Activated CD4-positive, alpha-beta T cell treated with anti-CD3 and anti-CD28 coated beads, Interleukin-2, amount 10 ng/mL, durations not matched to agents 24 days and 14 days (primary cell): ENCODE results near the gene CCNK. TPM values are rescaled to one million over a fixed set of nuclear protein-coding genes. Genes with fewer than 3 reads are reported as not detected.
A peak's percentile ranks its signal among the peaks of the same experiment; 100 is the strongest.

ENCODE experiments used
- DNase-seq: peaks from one replicate; pipeline ENCODE4 v3.0.0; 2022
- H3K27ac Mint-ChIP-seq: one replicate; pipeline ENCODE4 v1.8.0; 2022; ENCODE audit warnings: mild to moderate bottlenecking, mixed read lengths
- H3K27me3 Mint-ChIP-seq: one replicate; pipeline ENCODE4 v1.8.0; 2022; ENCODE audit warnings: mixed read lengths
- H3K36me3 Mint-ChIP-seq: one replicate; pipeline ENCODE4 v1.8.0; 2022; ENCODE audit warnings: low read depth, mild to moderate bottlenecking, mixed read lengths
- H3K4me1 Mint-ChIP-seq: one replicate; pipeline ENCODE4 v1.8.0; 2021; ENCODE audit warnings: mixed read lengths
- H3K4me3 Mint-ChIP-seq: one replicate; pipeline ENCODE4 v1.8.0; 2022; ENCODE audit warnings: mild to moderate bottlenecking, moderate library complexity, mixed read lengths
- H3K9me3 Mint-ChIP-seq: one replicate; pipeline ENCODE4 v1.8.0; 2021; ENCODE audit warnings: mixed read lengths
- intact Hi-C: fragments of 100-400 bp; cut with micrococcal nuclease; formaldehyde crosslinking; loops from one replicate; pipeline ENCODE4 v1.15.1; 2023
- total RNA-seq: library from RNA; stranded (reverse); gene quantifications from 2 replicates; pipeline ENCODE4 v1.2.3, GENCODE V29; 2022

The CCNK gene
- total RNA-seq, 1 donor from 2014 or later: 79.5 TPM

DNA sequence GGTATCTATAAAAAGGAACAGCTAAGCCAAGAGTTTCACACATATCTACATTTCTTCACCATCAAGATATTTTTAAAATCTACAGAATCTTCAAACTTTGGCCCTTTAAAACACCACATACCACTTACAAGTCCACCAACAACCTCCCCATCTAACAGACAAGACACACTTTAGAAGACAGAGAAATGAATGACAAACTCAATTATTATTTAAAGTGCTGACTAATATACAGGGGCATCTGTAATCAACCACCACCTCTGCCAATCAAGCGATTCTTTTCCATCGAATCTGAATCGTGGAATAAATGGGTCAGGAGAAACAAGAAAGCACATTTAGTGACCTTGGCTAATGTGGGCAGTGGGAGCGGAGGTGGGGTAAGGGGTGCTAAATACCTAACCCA lies 8.3 kb upstream of the CCNK start:
- intact Hi-C loops: no loop called here
- no peak overlapping the region for H3K4me3 Mint-ChIP-seq

DNA sequence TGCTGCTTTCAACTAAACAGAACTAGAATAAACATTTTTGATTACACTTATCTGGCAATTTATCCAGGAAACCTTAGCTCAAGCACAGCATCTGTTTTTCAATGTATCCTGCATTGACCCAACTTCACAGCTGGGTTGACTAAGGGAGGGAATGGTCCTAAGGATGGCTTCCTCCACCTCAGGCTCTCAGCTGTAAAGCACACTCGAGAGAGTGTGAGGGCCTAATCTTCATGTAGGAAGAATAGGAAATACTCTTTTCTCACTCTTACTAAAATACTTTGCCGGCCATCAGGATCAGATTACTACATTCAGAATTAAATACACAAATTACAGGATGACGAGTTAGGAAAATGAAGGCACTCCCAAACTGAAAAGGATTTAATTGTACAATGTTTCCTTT lies 7.8 kb upstream of the CCNK start:
- H3K4me3 Mint-ChIP-seq: no peak overlapping the region
- intact Hi-C loops: no loop called here
- H3K4me1 Mint-ChIP-seq: peaks cover 11% of the 10 kb centered on the region
- H3K9me3 Mint-ChIP-seq: no peaks in the 10 kb centered on the region
- DNase-seq: no peak
- no peaks in the 10 kb centered on the region for H3K27me3 Mint-ChIP-seq
- H3K36me3 Mint-ChIP-seq: no peaks in the 10 kb centered on the region
- no peak overlapping the region for H3K27ac Mint-ChIP-seq

More for the DNA sequence above, 8.3 kb upstream of the CCNK start:
- H3K27ac Mint-ChIP-seq: no peak overlapping the region
- H3K27me3 Mint-ChIP-seq: no peaks in the 10 kb centered on the region
- H3K4me1 Mint-ChIP-seq: peaks cover 11% of the 10 kb centered on the region
- no peaks in the 10 kb centered on the region for H3K36me3 Mint-ChIP-seq
- DNase-seq: no peak
- no peaks in the 10 kb centered on the region for H3K9me3 Mint-ChIP-seq

DNA sequence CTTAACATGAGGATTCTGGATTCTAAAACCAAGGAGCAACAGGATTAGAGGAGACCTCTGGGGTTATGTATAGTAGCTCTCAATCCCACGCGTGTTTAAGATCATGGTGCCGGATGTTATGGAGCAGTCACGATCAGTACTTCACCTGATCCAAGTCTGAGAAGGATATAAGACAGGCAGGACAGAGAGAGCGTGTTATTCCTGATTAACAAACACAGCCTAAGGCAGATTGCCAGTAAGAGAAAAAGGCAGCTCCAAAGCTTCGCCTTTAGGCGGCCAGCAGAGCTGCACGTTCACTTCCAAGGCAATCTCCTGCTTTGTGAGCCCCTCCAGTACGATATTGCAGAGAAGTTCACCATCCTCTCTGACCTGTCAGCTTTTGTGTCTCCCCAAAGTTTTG lies 6.0 kb upstream of the CCNK start:
- Mint-ChIP-seq H3K4me1 (peaks cover 19% of the 10 kb centered on the region), H3K4me3 (no peak overlapping the region), H3K9me3 (no peaks in the 10 kb centered on the region), H3K27ac (no peak overlapping the region), H3K36me3 (no peaks in the 10 kb centered on the region), H3K27me3 (no peaks in the 10 kb centered on the region)
- intact Hi-C loops: no loop called here
- no peak for DNase-seq

DNA sequence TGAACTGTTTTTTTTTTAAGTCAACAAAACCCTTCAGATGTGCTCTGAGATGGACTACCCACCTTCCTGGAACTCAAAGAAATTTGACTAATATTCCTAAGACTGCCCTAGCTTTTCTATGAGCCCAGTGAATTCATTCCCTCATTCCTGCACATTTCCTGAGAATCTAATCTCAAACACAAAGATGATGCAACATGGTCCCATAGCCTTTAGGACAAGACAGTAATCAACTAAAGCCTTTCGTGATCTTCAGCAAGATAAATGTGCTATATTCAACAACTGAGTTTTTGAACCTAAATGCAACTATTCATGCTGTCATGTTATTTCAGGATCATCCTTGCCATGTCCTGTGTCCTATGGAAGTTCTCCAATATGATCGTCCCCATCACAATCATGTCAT lies 5.5 kb upstream of the CCNK start:
- peaks cover 19% of the 10 kb centered on the region for H3K4me1 Mint-ChIP-seq
- DNase-seq: no peak
- H3K27me3 Mint-ChIP-seq: no peaks in the 10 kb centered on the region
- no peak overlapping the region for H3K4me3 Mint-ChIP-seq
- intact Hi-C loops: no loop called here
- H3K27ac Mint-ChIP-seq: no peak overlapping the region
- H3K9me3 Mint-ChIP-seq: no peaks in the 10 kb centered on the region
- H3K36me3 Mint-ChIP-seq: no peaks in the 10 kb centered on the region

DNA sequence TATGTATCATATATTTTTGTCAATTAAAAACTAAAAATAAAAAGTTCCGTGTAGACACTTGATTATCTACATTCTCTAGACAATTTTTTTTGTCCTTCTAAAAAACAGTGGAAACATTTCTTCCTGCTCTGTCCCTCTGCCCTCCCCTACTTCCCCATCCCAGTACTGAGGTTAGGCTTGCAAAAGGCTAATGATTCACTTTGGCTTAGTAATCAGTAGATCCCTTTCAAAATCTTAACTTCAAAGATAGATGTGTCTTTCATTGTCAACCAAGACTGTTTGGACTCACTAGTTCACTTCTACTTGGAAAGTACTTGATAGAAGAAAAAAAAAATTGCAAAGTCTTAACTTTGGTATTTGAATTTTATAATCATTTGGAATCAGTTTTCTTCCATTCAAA lies 4.3 kb upstream of the CCNK start:
- intact Hi-C loops: no loop called here
- H3K36me3 Mint-ChIP-seq: peaks cover 3% of the 10 kb centered on the region
- H3K9me3 Mint-ChIP-seq: no peaks in the 10 kb centered on the region
- H3K27ac Mint-ChIP-seq: no peak overlapping the region
- no peak for DNase-seq
- no peak overlapping the region for H3K4me3 Mint-ChIP-seq
- peaks cover 19% of the 10 kb centered on the region for H3K4me1 Mint-ChIP-seq
- no peaks in the 10 kb centered on the region for H3K27me3 Mint-ChIP-seq

DNA sequence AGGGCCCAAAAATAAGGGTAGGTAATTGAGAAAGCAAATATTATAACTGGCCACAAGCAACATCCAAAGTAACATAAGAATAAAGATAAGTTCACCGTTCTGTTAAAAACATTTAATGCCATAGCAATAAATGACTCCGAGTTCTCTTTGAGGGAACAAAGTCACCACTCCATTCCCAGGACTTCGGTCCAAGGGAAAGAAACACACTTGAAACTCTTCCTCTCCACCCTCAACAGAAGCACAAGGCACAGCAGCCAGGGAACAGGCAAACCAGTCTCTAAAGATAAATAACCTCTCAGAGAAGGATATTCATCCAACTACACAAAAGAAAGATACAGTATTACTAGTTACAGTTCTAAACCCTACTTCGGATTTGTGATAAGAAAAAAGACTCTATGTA lies 3.1 kb upstream of the CCNK start:
- Mint-ChIP-seq H3K4me1 (peaks cover 25% of the 10 kb centered on the region), H3K4me3 (no peak overlapping the region), H3K36me3 (peaks cover 3% of the 10 kb centered on the region), H3K9me3 (no peaks in the 10 kb centered on the region), H3K27ac (no peak overlapping the region), H3K27me3 (no peaks in the 10 kb centered on the region)
- intact Hi-C loops: no loop called here
- no peak for DNase-seq

DNA sequence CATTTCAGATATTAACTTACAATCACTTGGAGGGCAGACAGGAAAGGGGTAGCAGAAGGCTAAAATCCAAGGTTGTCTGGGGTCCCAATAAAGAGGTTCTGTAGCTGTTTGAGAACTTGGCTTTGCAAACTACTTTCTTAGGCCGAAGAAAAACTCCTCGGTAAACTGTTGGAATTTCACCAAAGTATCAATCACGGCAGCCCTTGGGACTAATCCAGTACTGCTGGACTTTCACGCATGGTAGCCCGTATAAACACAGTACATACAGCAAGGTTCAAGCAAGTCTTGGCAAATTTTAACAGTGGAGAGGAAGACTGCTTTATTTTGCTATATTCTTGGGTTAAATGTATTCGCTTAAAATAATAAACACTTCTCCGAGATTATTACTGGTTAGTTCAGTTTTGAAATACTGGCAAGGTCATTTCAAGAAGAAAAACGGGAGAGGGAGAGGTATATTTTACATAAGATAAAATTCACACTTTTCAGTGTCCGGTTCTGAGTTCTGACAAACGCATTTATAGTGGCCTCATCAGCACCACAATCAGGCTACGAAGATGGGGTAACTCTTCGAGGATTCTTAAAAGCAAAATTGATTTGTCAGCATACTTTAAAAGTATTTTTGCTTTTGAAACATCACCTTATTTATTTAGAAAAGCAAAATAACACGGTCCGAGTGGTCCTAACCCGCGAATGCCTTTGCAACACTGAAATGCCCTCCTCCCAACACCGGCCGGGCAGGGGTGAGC lies 1.9 kb upstream of the CCNK start:
- intact Hi-C loops: no loop called here
- Mint-ChIP-seq H3K9me3 (no peaks in the 10 kb centered on the region), H3K27me3 (no peaks in the 10 kb centered on the region), H3K4me3 (peak overlapping the region; percentile 98), H3K36me3 (peaks cover 4% of the 10 kb centered on the region), H3K27ac (peak overlapping the region; percentile 96), H3K4me1 (peaks cover 35% of the 10 kb centered on the region)
- DNase-seq: no peak

DNA sequence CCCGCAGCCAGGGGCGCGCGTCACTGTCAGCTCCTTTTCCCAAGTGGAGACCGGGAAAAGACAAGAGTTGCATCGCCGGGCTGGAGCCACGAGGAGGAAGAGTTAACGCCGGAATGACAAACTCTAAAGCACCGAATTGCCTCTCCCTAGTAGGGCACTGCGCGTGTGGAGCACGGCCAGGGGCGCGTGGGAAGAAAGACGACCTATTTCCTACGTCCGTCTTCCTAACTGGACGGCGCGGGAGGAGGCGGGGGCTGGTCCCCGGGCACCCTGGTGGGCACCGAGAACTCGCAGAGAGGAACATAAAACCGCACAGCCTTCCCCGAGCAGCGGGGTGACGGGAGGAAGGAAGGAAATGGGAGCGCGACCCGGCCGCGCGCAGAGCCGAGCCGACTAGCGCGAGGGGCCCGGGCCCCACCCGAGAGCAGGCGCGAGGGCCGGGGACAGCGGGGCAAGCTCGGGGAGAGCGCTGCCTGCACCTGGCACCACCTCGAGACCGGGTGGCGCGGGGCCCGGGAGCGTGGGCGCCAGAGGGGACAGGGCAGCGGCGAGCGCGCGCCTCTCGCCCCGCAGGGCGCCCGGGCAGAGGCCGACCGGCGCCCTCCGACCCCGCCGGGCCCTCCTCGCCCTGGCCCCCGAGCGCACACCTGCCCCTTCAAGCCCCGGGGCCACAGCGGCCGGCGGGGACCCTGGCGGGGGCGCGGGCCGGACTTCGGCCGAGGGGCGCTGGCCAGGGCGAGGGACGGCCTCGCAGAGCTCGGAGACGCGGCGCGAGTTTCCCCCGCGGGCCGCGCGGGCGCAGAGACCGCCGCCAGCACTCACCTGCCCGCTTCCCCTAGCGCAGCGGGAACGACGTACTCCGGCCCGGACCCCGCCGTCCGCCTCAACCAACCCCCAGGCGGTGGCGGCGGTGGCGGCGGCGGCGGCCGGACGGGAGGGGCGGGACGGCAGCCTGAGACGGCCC lies 1.0 kb upstream of the CCNK start, which contains the start of gene SETD3:
Gene SETD3 (minus strand): TSS at position 954 of the 964 bp plus-strand sequence. CDS start 15,054 bp downstream, outside the sequence.
- peak within 1 kb of the TSS; percentile 98 for H3K4me3 Mint-ChIP-seq
- H3K27me3 Mint-ChIP-seq: no peaks in the 10 kb centered on the region
- intact Hi-C loops: loop anchor here (2.0 kb wide), 2 partner anchors 207 to 759 kb away; partner anchors contain the start of genes BCL11B and YY1
- no peaks in the 10 kb centered on the region for H3K9me3 Mint-ChIP-seq
- peak within 1 kb of the TSS; percentile 98 for H3K27ac Mint-ChIP-seq
- H3K4me1 Mint-ChIP-seq: peaks cover 37% of the 10 kb centered on the region
- H3K36me3 Mint-ChIP-seq: peaks cover 4% of the 10 kb centered on the region
- DNase-seq: peak; percentile 81

DNA sequence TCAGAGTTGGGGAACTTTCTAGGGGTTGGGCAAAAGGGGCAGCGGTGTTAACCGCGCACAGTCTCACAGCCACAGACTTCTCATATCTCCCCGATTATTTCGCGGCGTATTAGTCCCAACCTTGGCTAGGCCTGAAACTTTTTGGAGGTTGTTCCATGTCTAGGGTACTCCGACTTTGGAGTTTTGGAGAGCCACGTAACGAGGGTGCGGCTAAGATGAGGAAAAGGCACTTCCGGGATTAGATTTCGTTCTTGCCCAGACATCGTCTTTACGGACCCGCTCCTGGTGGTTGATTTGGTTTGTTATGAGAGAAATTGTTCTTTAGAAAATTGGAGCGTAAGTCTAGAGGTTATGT lies 513 bp downstream of the CCNK start:
- DNase-seq: no peak
- Mint-ChIP-seq H3K27ac (peak overlapping the region; percentile 98), H3K9me3 (no peaks in the 10 kb centered on the region), H3K4me3 (peak overlapping the region; percentile 98), H3K4me1 (peaks cover 46% of the 10 kb centered on the region), H3K27me3 (no peaks in the 10 kb centered on the region), H3K36me3 (peaks cover 4% of the 10 kb centered on the region)
- intact Hi-C loops: loop anchor here (1.0 to 2.0 kb wide), 3 partner anchors 123 to 757 kb away; partner anchors contain the start of genes BCL11B, CCDC85C and YY1

DNA sequence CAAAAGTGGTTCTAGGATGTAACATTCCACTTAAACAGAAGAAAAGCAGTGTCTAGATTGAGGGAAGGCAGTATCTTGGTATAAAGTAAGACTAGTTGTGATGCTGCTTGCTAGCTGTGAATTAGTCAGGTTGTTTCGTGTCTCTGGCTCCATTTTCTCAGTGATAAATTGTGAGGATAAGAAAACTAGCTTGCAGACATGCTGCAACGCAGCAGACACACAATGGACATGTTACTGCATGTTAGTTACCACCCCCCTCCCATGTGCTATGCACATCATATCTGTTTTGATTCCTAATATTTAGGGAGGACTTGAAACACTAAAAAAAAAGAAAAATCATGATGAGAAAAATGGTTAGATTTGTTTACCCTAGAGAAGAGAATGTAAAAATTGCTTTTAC lies 2.9 kb downstream of the CCNK start:
- no peak overlapping the region for H3K27ac Mint-ChIP-seq
- H3K4me1 Mint-ChIP-seq: peaks cover 35% of the 10 kb centered on the region
- peaks cover 4% of the 10 kb centered on the region for H3K36me3 Mint-ChIP-seq
- no peak for DNase-seq
- H3K27me3 Mint-ChIP-seq: no peaks in the 10 kb centered on the region
- intact Hi-C loops: no loop called here
- no peak overlapping the region for H3K4me3 Mint-ChIP-seq
- no peaks in the 10 kb centered on the region for H3K9me3 Mint-ChIP-seq

DNA sequence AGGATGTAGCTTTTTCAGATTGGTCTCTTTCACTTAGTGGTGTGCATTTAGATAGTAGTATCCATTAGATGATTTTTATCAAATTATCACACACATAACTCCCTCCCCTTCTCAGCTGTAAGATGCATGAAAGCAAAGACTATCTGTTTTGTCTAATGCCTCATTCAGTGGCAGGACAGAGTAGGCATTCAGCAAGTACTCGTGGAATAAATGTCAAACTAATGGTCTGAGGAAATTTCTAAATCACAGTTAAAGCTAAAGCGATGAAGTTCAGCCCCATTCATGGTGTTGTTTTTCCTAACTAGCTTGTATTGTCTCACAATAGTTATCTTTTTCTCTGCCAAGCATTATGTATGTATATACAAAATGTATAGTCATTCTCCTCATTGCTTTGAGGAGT lies 16.1 kb downstream of the CCNK start:
- H3K27ac Mint-ChIP-seq: no peak overlapping the region
- no peaks in the 10 kb centered on the region for H3K4me1 Mint-ChIP-seq
- H3K4me3 Mint-ChIP-seq: no peak overlapping the region
- DNase-seq: no peak
- H3K27me3 Mint-ChIP-seq: no peaks in the 10 kb centered on the region
- intact Hi-C loops: no loop called here
- H3K36me3 Mint-ChIP-seq: peaks cover 51% of the 10 kb centered on the region
- no peaks in the 10 kb centered on the region for H3K9me3 Mint-ChIP-seq

DNA sequence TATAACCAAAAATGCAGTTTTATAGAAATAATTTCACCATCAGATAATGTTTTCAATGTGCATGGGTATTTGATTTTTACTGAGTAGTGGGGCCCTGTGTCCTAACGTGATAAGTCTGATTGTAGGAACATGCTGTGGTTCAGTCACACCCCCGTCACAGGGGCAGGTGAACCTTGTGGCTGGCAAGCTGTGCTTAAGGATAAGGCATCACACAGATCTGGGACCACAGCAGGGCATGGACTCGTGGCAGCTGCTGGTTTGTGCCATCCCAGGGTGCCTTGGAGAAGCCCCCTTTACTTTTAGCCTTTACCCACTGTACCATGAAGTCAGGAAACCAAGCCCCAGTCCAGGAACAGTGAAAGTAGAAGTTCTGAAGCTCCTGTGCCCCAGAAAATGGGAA lies 16.7 kb downstream of the CCNK start:
- H3K4me1 Mint-ChIP-seq: no peaks in the 10 kb centered on the region
- H3K27ac Mint-ChIP-seq: no peak overlapping the region
- H3K36me3 Mint-ChIP-seq: peaks cover 49% of the 10 kb centered on the region
- H3K4me3 Mint-ChIP-seq: no peak overlapping the region
- intact Hi-C loops: no loop called here
- no peaks in the 10 kb centered on the region for H3K27me3 Mint-ChIP-seq
- no peaks in the 10 kb centered on the region for H3K9me3 Mint-ChIP-seq
- DNase-seq: no peak

DNA sequence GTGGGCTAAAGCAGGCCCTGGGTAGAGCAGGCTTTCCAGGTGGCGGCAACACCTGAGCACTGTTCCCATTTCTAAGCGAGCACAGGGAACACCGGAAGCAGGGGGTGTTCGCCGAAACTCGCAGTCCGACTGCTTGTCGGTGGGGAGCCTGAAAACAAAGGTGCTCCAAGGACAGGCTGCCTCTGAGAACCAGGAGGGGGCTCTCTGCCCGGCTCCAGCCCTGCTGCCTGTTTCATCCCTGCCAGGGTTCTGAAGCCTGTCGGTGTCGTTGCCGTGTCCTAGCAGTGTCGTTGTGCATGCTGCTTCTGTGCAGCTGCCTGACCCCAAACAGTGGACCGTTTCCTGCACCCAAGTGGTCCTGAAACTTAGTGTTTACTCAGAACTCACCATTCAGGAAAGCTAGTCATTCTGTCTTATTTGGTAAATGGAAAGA lies 21.8 kb downstream of the CCNK start:
- H3K27me3 Mint-ChIP-seq: no peaks in the 10 kb centered on the region
- no peak overlapping the region for H3K4me3 Mint-ChIP-seq
- no peaks in the 10 kb centered on the region for H3K4me1 Mint-ChIP-seq
- no peak for DNase-seq
- no peaks in the 10 kb centered on the region for H3K9me3 Mint-ChIP-seq
- intact Hi-C loops: no loop called here
- H3K36me3 Mint-ChIP-seq: peaks cover 65% of the 10 kb centered on the region
- no peak overlapping the region for H3K27ac Mint-ChIP-seq

DNA sequence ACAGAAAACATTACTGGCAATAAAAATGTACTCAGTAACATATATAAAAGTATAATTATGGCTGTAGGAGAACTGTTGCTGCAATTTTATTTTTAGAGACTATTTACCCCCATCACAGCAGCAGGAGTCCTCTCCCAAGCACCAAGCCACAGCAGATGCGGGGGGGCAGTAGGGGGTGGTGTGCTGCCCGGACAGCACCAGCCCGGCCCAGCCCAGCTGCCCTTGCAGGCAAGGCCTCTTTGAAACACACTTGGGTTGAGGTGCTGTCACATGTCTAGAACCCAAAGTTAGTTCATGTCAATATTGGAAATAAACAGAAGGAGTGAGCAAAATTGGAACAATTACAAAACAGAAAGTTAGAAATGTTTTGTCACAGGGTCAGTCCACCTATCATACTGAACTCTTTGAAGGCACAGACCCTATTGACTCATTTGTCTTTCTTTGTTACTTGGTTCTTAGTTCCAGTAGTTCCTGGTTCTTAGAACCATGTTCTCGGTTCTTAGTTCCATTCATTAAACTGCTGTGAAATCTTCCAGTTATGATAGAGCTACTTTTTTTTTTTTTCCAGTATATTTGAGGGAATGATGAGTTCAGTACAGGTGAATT lies 22.7 kb downstream of the CCNK start:
- no peaks in the 10 kb centered on the region for H3K4me1 Mint-ChIP-seq
- H3K9me3 Mint-ChIP-seq: no peaks in the 10 kb centered on the region
- no peak overlapping the region for H3K4me3 Mint-ChIP-seq
- intact Hi-C loops: no loop called here
- H3K27ac Mint-ChIP-seq: no peak overlapping the region
- no peaks in the 10 kb centered on the region for H3K27me3 Mint-ChIP-seq
- no peak for DNase-seq
- H3K36me3 Mint-ChIP-seq: peaks cover 67% of the 10 kb centered on the region
